Loucy (cell line): ENCODE results near the gene SCAF11.

Source experiments
- EZH2phosphoT487 ChIP-seq: fragments of 200-600 bp; IDR thresholded peaks from 2 replicates; pipeline ENCODE4 v1.6.1; 2018; ENCODE audit warnings: antibody characterized with exemption, mild to moderate bottlenecking, moderate library complexity, borderline replicate concordance
- TF ChIP-seq, protein P1 (sequence below): fragments of 200-600 bp; sonication (generic); conservative IDR thresholded peaks from 2 replicates; pipeline ENCODE4 v1.5.1; 2014; ENCODE audit warnings: mild to moderate bottlenecking, antibody characterized with exemption, low read length

- TF ChIP-seq, protein P1, sequence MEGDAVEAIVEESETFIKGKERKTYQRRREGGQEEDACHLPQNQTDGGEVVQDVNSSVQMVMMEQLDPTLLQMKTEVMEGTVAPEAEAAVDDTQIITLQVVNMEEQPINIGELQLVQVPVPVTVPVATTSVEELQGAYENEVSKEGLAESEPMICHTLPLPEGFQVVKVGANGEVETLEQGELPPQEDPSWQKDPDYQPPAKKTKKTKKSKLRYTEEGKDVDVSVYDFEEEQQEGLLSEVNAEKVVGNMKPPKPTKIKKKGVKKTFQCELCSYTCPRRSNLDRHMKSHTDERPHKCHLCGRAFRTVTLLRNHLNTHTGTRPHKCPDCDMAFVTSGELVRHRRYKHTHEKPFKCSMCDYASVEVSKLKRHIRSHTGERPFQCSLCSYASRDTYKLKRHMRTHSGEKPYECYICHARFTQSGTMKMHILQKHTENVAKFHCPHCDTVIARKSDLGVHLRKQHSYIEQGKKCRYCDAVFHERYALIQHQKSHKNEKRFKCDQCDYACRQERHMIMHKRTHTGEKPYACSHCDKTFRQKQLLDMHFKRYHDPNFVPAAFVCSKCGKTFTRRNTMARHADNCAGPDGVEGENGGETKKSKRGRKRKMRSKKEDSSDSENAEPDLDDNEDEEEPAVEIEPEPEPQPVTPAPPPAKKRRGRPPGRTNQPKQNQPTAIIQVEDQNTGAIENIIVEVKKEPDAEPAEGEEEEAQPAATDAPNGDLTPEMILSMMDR, result 0 out of 2 replicates have a peak, but pooled peaks have one; percentile 13
- TF ChIP-seq EZH2phosphoT487, result no peak
Measured at GRCh38 chr12:46024099-46024498, 33.7 kb upstream of the SCAF11 start.
